Mesenteric fat pad (tissue), 1 donor: ENCODE measurements around the gene FSCN2. TPM values are rescaled to one million over a fixed set of nuclear protein-coding genes. Genes with fewer than 3 reads are reported as not detected.
A peak's percentile ranks its signal among the peaks of the same experiment; 100 is the strongest.

Experiments used
- DNase-seq: peaks from one replicate; pipeline ENCODE4 v3.0.0-alpha.2; 2020; ENCODE audit warnings: low spot score
- total RNA-seq: library from RNA; stranded (reverse); fragmentation: NEBNext Ultra II Directional; extraction: Animal tissue kit (Norgen Biotek cat#: 25700); gene quantifications from one replicate; pipeline ENCODE4 v1.2.1, GENCODE V29; 2021
- donor health status: DM: yes; HTN: yes; CAD: no.

FSCN2 gene
- total RNA-seq, 1 donor from 2014 or later: 0.39 TPM

- DNase-seq: peak; percentile 95
Observed at GRCh38 chr17:81552244-81553017, 24.3 kb downstream of the FSCN2 start, which contains the start of gene FAAP100. FAAP100 (minus strand) TSS chr17:81552353; CDS start chr17:81552330, 23 bp downstream.

- no peak for DNase-seq
Observed at GRCh38 chr17:81553018-81553615, 24.9 kb downstream of the FSCN2 start.

DNA sequence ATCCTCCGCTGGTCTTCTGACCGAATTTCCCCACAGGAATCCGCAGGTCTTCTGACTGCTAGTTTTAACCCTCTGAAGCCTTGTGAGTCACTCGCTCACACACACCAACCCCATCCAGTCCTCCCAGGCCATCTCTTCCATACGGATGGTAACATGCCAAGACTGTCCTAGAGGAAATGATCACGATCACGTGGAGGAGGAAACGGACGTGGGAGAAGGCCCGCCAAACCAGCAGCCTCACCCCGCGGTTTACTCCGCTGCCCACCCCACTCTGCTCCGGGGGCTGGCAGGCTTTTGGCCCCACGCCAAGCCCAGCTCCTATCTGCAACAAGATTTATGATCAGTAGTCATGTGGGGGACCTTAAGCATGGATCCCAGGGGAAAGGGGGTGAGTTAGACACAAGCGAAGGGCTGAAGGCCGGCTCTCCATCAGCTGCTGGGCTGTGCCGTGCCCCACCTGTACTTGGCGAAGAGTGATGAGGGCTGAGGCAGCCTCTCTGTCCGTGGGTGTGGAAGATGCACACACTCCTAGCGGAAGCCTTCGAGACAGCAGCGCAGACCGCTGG lies 25.5 kb downstream of the FSCN2 start:
- DNase-seq: no peak

GRCh38 chr17:81556175-81556691 lies 28.1 kb downstream of the FSCN2 start:
- no peak for DNase-seq

- no peak for DNase-seq
Observed at GRCh38 chr17:81556863-81557262, 28.7 kb downstream of the FSCN2 start.

- DNase-seq: no peak
Observed at GRCh38 chr17:81557276-81558114, 29.3 kb downstream of the FSCN2 start.

GRCh38 chr17:81558115-81558468 lies 29.9 kb downstream of the FSCN2 start:
- no peak for DNase-seq

- no peak for DNase-seq
Observed at GRCh38 chr17:81558941-81559806, 31.0 kb downstream of the FSCN2 start.

GRCh38 chr17:81561494-81561885 lies 33.3 kb downstream of the FSCN2 start:
- no peak for DNase-seq

DNA sequence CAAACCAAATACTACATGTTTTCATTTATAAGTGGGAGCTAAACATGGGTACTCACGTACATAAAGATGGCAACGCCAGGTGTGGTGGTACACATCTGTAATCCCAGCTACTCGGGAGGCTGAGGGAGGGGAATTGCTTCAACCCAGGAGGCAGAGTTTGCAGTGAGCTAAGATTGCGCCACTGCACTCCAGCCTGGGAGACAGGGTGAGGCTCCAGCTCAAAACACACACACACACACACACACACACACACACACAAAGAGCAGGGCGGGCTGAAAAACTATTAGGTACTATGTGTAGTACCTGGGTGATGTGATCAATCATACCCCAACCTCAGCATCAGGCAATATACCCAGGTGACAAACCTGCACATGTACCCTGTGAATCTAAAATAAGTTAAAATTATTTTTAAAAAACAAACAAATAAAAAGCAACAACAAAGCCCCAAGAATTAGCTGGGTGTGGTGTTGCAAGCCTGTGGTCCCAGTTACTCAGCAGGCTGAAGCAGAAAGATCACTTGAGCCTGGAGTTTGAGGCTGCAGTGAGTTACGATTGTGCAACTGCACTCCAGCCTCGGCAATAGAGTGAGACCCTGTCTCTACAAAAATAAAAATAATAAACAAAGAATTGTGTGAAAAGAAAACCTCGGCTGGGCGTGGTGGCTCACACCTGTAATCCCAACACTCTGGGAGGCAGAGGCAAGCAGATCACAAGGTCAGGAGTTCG lies 35.8 kb downstream of the FSCN2 start:
- DNase-seq: no peak

- no peak for DNase-seq
Observed at GRCh38 chr17:81564778-81565177, 36.6 kb downstream of the FSCN2 start.

DNA sequence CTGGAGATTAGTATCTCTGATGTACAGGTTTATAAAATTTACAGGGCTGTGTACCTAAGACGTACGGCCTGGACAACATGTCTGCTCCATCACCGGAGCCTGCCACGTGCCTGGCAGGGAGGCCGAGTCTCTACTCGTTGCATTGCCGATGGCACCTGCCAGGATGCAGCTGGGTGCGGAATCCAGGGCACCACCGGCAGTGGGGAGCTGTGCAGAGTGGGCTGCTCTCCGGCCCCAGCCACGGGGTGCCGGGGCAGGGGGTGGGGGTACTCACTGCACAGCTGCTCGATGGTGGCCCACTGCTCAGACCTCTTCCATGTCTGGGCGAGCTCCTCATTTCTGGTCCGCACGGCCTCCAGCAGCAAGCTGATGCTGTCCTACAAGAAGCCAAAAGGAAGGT lies 37.1 kb downstream of the FSCN2 start:
- DNase-seq: no peak

GRCh38 chr17:81566461-81567126 lies 38.4 kb downstream of the FSCN2 start:
- DNase-seq: no peak

GRCh38 chr17:81567191-81567590 lies 39.0 kb downstream of the FSCN2 start:
- DNase-seq: no peak

DNA sequence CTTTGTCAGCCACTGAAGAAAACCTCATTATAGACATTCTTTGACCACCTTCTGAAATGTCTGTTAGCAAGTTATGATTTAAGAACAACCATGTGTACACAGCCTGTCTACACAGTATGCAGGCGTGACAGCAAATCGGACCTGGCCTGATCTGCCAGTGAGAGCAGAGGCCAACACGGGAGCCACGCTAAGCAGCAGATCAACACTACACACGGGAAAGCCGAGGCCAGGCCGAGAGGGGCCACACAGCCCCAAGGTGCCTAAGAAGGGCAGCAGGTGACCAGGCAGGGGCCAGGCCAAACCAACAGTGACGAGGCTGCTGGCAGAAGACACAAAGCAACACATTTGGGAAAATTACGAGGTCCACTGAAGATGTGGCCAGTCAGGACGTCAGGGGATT lies 40.2 kb downstream of the FSCN2 start:
- no peak for DNase-seq

GRCh38 chr17:81569986-81570514 lies 41.9 kb downstream of the FSCN2 start:
- no peak for DNase-seq

- no peak for DNase-seq
Observed at GRCh38 chr17:81570964-81571363, 42.8 kb downstream of the FSCN2 start.

DNA sequence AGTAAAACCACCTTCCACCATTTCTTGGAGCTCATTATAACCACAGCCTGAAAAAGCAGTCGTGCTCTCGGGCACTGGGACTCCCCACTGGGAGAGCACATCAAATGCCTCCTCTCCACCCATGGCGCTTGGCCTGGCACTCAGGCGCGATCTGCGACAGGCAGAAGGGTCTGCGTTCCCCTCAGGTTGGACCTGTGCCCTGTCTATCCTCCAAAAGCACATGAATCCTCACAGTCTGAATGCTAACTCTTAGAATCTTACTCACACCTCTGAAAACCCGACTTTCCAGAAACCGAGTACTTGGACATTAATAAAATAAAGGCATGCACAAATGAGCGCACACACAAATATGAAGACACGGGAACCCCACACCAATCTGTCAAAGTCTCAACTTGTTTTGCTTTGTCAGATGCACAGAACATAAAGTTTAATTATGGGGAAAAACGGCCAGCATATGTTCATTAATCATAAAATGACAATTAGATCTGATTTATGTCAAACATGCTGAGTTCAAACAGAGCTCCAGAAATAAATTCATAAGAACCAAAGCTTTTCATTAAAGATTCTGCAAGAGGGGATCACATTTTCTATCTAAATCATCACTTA lies 44.5 kb downstream of the FSCN2 start:
- DNase-seq: no peak
